Midbrain (tissue), 1 donor: ENCODE results near the gene ANKRD65.

Experiments
- DNase-seq: peaks from one replicate; lab custom pipeline; 2025; lab: John Stamatoyannopoulos, UW

Gene ANKRD65

DNA sequence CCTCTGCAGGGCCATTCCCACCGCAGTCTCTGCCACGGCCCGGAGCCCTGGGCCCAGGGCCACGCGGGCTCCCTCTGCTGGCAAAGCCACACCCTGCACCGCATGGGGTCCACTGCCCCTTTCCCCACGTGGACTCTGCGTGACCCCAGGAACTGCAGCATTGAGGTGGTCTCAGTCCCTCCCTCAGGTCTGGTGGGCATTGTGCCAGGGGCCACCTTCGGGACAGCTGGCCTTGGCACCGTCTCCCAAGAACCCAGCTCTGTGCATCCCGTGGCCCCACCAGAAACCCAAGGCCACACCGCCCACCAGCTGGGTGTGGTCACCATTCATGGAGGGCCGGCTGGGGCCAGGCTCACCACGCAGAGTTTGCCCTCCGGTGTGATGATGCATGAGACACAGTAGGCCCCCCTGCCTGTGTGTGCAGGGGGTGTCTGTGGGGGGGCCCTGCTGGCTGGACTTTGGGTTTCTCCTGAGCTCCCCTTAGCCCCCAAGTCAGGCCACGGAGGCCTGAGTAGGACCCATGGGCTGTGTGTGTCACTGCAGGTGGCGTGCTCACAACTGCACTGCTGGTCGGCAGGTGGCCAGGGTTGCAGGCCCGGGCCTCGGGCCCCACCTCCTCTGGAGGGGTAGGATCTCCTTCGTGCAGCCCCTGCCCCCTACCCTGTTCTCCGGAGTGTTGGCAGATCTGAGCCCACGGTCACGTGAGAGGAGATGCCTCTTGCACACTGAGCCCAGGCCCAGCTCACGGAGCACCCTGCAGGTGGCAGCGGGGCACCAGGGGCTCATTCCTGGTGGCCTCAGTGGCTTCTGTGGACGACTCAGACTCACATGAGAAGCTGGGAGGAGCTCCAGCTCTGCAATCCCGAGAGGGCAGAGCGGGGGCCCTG lies 20.2 kb upstream of the ANKRD65 start:
- DNase-seq: peak; percentile 46

GRCh38 chr1:1440262-1441001 lies 19.4 kb upstream of the ANKRD65 start:
- DNase-seq: no peak

GRCh38 chr1:1439546-1440261 lies 18.6 kb upstream of the ANKRD65 start:
- no peak for DNase-seq

GRCh38 chr1:1438531-1439381 lies 17.7 kb upstream of the ANKRD65 start:
- DNase-seq: no peak

- no peak for DNase-seq
Observed at GRCh38 chr1:1437904-1438376, 16.9 kb upstream of the ANKRD65 start.

DNA sequence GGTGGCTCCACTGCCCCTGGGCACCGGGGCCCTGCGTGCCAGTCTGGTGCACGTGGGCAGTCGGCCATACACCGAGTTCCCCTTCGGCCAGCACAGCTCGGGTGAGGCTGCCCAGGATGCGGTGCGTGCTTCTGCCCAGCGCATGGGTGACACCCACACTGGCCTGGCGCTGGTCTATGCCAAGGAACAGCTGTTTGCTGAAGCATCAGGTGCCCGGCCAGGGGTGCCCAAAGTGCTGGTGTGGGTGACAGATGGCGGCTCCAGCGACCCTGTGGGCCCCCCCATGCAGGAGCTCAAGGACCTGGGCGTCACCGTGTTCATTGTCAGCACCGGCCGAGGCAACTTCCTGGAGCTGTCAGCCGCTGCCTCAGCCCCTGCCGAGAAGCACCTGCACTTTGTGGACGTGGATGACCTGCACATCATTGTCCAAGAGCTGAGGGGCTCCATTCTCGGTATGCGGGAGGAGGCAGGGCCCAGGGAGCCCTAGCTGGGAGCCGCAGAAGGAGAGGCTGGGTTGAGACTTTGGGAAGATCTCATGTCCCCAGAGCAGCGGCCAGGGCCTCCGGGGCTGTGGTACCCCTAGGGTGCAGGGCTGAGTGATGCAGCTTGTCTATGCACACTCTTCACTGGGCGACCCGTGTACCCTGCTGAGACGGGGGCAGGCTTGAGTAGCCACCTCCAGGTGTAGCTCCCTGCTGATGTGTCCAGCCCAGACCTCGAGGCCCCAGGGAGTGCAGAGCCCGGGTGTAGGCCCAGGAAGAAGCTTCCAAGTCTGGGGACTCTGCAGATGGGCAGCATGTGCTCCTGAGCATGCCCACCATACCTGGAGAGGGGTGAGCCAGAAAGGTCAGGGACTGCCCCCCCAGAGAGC lies 16.2 kb upstream of the ANKRD65 start:
- DNase-seq: no peak

- DNase-seq: no peak
Observed at GRCh38 chr1:1436630-1437032, 15.6 kb upstream of the ANKRD65 start.

GRCh38 chr1:1435911-1436629 lies 15.0 kb upstream of the ANKRD65 start:
- no peak for DNase-seq

DNA sequence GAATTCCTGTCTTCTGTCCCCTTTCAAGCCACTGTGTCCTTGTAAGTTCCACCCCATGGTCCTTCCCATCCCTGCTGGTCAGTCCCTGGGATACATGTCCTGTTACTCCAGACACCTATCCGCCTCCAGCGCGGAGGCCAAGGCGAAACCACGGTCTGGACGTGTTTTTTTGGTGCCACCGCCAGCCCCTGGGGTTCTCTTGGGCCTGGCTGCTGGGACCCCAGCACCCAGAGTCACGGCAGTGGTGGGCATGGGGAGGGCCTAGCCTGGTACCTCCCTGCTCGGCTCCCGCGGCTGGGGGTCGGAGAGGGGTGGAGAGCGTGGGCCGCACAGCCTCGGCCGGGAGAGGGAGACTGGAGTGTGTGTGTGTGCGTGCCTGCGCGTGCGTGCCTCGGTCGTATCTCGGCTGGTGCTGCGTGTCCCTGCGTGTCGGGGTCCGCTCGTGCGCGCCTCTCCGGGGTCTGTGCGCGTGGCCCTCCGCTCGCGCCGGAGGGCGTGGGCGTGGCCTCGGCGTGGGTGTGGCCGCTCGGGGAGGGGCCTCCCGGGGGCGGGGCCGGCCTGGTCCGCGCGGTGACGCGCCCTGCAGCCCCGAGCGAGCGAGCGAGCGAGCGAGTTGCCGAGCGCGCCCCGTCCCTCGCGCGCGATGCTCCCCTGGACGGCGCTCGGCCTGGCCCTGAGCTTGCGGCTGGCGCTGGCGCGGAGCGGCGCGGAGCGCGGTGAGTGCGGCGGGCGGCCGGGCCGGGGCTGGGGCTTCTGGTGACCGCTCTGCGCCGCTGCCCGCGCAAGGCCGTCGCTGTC lies 14.2 kb upstream of the ANKRD65 start, which contains the start of gene VWA1:
Gene VWA1, plus strand, starts transcription at position 585 of the 798 bp plus-strand sequence. Its CDS starts 59 bp downstream, at position 644.
- peak; percentile 73 for DNase-seq

DNA sequence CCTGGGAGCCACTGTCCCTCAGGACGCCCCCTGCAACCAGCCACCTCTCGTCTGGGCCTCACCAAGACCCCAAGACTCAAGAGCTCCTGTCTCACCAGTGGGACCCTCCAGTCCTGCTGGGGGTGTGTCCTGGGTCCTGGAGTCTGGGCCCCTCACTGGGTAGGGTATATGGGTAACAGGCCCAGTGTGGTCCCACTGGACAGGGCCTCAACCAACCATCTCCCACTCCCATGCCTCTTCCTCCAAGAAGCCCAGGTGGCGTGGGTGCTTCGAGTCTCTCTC lies 13.7 kb upstream of the ANKRD65 start:
- DNase-seq: no peak

DNA sequence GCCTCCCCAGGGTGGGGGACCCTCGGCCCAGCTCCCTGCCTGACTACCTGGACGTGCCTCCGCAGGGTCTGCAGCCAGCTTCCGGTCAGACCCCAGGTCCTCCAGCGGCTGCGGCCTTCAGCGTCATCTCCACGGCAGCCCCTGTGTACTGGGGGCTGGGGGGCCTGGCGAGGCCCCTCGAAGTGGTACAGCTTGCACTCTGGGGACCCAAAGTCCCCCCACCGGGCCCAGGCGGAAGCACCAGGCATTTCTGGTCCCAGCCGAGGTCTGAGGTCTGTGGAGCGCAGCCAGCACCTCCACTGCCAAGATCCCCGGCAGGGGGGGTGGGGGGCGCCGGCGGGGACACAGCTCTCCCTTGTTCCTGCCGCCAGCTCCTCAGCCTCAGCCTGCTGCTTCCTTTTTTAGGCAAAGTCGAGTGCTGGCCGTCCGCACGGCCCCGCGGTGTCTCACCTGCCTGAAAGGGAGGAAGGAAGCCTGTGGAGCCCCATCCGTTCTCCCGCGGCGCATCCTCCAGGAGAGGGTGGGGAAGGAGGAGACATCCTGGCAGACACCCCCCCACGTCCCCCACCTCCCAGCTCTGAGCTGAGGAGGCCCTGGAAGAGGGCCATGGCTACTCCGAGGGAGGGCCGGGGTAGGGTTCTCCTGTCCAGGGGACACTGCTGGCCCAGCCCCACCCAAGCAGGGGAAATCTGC lies 13.2 kb upstream of the ANKRD65 start:
- DNase-seq: peak; percentile 81

GRCh38 chr1:1433804-1434130 lies 12.7 kb upstream of the ANKRD65 start:
- DNase-seq: no peak

- peak; percentile 76 for DNase-seq
Observed at GRCh38 chr1:1432951-1433803, 12.1 kb upstream of the ANKRD65 start.

- no peak for DNase-seq
Observed at GRCh38 chr1:1432274-1432950, 11.3 kb upstream of the ANKRD65 start.

DNA sequence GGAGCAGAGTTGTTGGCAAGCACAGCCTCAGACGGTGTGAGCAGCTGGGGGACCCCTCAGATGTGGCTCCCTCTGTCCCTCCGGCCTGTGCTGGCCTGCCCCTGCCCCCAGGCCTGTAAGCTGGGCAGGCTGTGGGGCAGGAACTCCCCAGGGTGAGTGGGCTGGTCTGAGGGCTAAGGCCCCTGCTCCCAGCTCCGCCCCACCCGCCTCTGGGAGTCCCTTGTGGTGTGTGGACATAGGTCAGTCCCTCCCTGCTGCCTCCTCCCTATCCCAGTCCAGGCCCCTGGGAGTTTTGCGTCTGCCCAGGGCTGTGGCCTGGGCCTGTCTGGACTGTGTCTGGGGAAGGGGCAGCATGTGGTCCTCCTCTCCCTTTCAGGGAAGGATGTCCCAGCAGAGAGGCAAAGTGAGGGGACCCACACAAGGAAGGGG lies 10.8 kb upstream of the ANKRD65 start:
- peak; percentile 15 for DNase-seq

DNA sequence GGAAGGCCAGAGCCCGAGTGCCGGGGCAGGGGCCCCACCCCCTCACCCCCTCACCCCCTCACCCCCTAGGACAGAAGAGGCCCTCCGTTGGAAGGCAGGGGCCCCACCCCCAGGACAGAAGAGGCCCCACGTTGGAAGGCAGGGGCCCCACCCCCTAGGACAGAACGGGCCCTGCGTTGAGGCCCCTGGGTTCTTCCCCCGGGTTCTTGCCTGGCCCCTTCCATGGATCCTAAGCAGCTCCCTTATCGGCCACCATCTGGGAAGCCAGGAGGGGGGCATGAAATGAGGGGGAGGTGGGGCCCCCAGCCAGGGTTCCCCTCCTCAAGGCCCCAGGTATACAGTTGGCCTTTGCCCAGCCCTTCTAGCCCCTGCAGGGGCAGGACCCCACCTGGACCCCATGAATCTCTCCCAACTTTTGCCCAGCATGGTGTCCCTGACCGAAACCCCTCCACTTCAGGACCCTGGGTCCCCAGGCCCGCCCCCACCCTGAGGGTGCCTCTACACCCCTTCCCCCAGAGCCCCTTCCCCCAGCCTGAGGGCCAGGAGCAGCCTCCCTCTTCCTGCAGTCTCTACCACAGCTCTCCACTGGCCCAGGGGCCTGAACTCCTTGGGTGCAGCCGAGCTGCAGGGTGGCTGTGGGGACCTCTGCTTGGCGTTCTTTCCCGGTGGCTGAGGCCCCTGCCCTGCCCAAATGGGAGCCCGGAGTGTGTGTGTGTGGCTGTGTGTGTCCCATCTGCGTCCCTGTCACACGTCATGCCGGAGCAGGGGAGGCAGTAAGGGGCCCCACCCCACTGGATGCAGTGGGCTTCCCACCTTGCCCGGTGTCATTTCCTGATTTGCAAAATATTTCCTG lies 10.1 kb upstream of the ANKRD65 start:
- no peak for DNase-seq
